HEK293 (cell line): ENCODE measurements around the gene IFIT5.

ENCODE experiments used
- SETDB1 ChIP-seq: IDR thresholded peaks from one replicate; pipeline ENCODE4 v1.6.1; 2017; ENCODE audit warnings: mild to moderate bottlenecking, low read length, moderate library complexity, mixed read lengths; ENCODE audit not compliant: insufficient read length
- YY2 ChIP-seq: fragments of 450-650 bp; formaldehyde crosslinking; IDR thresholded peaks from 2 replicates; pipeline ENCODE4 v1.5.1; 2016; ENCODE audit warnings: missing biosample characterization, missing genetic modification characterization
- ZNF501 ChIP-seq: fragments of 450-650 bp; formaldehyde crosslinking; IDR thresholded peaks from 2 replicates; pipeline ENCODE4 v1.5.1; 2016; ENCODE audit warnings: missing biosample characterization, missing genetic modification characterization
- ZNF510 ChIP-seq: fragments of 450-650 bp; formaldehyde crosslinking; IDR thresholded peaks from 2 replicates; pipeline ENCODE4 v1.5.1; 2018; ENCODE audit warnings: mild to moderate bottlenecking, missing genetic modification characterization, missing biosample characterization; ENCODE audit not compliant: insufficient replicate concordance
- ZNF707 ChIP-seq: fragments of 450-650 bp; formaldehyde crosslinking; IDR thresholded peaks from 2 replicates; pipeline ENCODE4 v1.5.1; 2016; ENCODE audit warnings: missing biosample characterization, missing genetic modification characterization
- TF ChIP-seq, protein P1 (sequence below): fragments of 450-650 bp; formaldehyde crosslinking; IDR thresholded peaks from 2 replicates; pipeline ENCODE4 v1.5.1; 2016; ENCODE audit warnings: missing biosample characterization, missing genetic modification characterization

GRCh38 chr10:89454561-89455347 lies 40.4 kb downstream of the IFIT5 start:
- TF ChIP-seq, protein P1, sequence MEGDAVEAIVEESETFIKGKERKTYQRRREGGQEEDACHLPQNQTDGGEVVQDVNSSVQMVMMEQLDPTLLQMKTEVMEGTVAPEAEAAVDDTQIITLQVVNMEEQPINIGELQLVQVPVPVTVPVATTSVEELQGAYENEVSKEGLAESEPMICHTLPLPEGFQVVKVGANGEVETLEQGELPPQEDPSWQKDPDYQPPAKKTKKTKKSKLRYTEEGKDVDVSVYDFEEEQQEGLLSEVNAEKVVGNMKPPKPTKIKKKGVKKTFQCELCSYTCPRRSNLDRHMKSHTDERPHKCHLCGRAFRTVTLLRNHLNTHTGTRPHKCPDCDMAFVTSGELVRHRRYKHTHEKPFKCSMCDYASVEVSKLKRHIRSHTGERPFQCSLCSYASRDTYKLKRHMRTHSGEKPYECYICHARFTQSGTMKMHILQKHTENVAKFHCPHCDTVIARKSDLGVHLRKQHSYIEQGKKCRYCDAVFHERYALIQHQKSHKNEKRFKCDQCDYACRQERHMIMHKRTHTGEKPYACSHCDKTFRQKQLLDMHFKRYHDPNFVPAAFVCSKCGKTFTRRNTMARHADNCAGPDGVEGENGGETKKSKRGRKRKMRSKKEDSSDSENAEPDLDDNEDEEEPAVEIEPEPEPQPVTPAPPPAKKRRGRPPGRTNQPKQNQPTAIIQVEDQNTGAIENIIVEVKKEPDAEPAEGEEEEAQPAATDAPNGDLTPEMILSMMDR (tag by site-specific recombination) = no peak
- TF ChIP-seq ZNF707 (no peak), YY2 (tag by site-specific recombination) (no peak), ZNF510 (tag by site-specific recombination) (no peak), ZNF501 (no peak), SETDB1 (no peak)
